Esophagus squamous epithelium (tissue), 4 donors: ENCODE data around the gene COPZ1.

Experiments used
- CTCF ChIP-seq, 6 experiments: fragments of 450-650 bp in 4 of 6; fragments of 200-600 bp in 2 of 6; sonication (generic) in 2 of 6; IDR thresholded peaks; one replicate each; pipeline ENCODE4 v1.5.1; 2016 to 2019; ENCODE audit warnings: antibody characterized with exemption in 6 of 6, mild to moderate bottlenecking in 4 of 6, moderate library complexity in 4 of 6
- POLR2A ChIP-seq, 4 donors: fragments of 450-650 bp; IDR thresholded peaks; one replicate each; pipeline ENCODE4 v1.6.1; 2017; ENCODE audit warnings: antibody characterized with exemption in 4 of 4, mild to moderate bottlenecking in 4 of 4, moderate library complexity in 3 of 4

- TF ChIP-seq CTCF (IDR thresholded peaks at IDR 0.05) (no peak), POLR2A (IDR thresholded peaks at IDR 0.05) (no peak)
These were observed 26.0 kb upstream of the COPZ1 start for GRCh38 chr12:54298904-54299303.
